ENCODE results near the gene EXT2. TPM values are rescaled to one million over a fixed set of nuclear protein-coding genes. Genes with fewer than 3 reads are reported as not detected.

The EXT2 gene
- total and polyA plus RNA-seq, 2 experiments from 2014 or later = 44.1 to 53.1 TPM

GRCh38 chr11:44290208-44290607 lies 194.7 kb downstream of the EXT2 start:
- peak in 1 of 2 donors; percentile 13 for DNase-seq (ENCODE audit: low read depth in 1 of 2, low spot score in 1 of 2)
- Histone ChIP-seq H3K36me3 (no peaks in the 10 kb centered on the region), H3K27ac (no peak overlapping the region), H3K4me3 (no peak overlapping the region), H3K4me1 (ENCODE audit: low read depth) (no peaks in the 10 kb centered on the region), H3K27me3 (peaks cover 17% of the 10 kb centered on the region), H3K9me3 (ENCODE audit: low read depth) (no peaks in the 10 kb centered on the region)
- no peak for TF ChIP-seq CTCF (IDR thresholded peaks at IDR 0.05; ENCODE audit: low read depth, low read length)

Other genes with a start within 250 kb of the EXT2 start
- gene ALKBH3, start 214.8 kb upstream of the EXT2 start, total RNA-seq = 26.4 and 31.0 TPM in 2 replicates
- gene ALKBH3, start 214.8 kb upstream of the EXT2 start, polyA plus RNA-seq = 25.0 and 27.9 TPM in 2 replicates
- gene C11orf96, start 153.0 kb upstream of the EXT2 start, total RNA-seq = 48.6 and 79.6 TPM in 2 replicates
- 7.1 and 14.5 TPM in 2 replicates for gene C11orf96, start 153.0 kb upstream of the EXT2 start, polyA plus RNA-seq
- not detected in 2 replicates for gene ACCSL, start 47.7 kb upstream of the EXT2 start, total RNA-seq
- not detected in 2 replicates for gene ACCSL, start 47.7 kb upstream of the EXT2 start, polyA plus RNA-seq
- gene ACCS, start 29.4 kb upstream of the EXT2 start, total RNA-seq = 7.9 and 11.3 TPM in 2 replicates
- gene ACCS, start 29.4 kb upstream of the EXT2 start, polyA plus RNA-seq = 11.0 and 14.7 TPM in 2 replicates
- 0.15 and 0.18 TPM in 2 replicates for gene ALX4, start 214.5 kb downstream of the EXT2 start, total RNA-seq
- gene ALX4, start 214.5 kb downstream of the EXT2 start, polyA plus RNA-seq = not detected in 2 replicates

Measured in cardiac muscle cell (in vitro differentiated cells and primary cell).